NCI-H128 (cell line): ENCODE measurements around the gene CNTNAP5.

ENCODE experiments used
- DNase-seq: peaks from one replicate; lab custom pipeline; 2025; ENCODE audit not compliant: unreplicated experiment; lab: John Stamatoyannopoulos, UW

The CNTNAP5 gene

DNA sequence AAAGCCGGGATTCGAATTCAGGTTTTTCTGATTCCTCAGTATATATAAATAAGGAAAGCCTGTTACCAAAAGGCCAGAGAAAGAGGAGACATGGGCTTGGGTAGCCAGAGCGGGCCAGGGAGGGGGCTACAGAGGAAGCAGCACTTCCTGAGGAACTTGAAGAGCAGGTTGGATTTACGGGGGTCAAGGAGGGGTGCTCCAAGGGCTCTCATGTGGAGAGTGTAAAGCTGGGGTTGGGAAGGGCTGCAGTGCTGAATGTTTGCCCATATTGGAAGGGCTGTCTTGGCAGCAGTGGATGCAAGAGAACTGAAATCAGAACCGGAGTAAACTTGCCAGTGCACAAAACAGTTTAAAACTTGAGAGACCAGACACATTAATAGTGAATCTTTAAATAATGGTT is 511.5 kb downstream of the CNTNAP5 start:
- no peak for DNase-seq

DNA sequence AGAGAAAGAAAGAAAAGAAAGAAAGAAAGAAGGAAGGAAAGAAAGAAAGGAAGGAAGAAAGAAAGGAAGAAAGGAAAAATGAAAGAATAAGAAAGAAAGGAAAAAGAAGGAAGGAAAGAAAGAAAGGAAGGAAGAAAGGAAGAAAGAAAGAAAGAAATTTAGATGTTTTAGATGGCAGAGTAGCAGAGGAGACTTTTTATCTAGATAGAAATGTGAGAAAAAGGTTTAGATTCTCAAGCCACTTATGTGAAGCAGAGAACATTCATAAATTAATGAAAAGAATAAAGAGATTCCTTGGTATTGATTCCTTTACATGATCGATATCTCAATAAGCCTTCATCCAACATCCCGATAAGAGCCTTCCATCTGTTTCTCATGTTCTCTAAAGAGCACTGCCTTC is 513.5 kb downstream of the CNTNAP5 start:
- no peak for DNase-seq

- no peak for DNase-seq
These were observed 515.7 kb downstream of the CNTNAP5 start for GRCh38 chr2:124540805-124541204.

DNA sequence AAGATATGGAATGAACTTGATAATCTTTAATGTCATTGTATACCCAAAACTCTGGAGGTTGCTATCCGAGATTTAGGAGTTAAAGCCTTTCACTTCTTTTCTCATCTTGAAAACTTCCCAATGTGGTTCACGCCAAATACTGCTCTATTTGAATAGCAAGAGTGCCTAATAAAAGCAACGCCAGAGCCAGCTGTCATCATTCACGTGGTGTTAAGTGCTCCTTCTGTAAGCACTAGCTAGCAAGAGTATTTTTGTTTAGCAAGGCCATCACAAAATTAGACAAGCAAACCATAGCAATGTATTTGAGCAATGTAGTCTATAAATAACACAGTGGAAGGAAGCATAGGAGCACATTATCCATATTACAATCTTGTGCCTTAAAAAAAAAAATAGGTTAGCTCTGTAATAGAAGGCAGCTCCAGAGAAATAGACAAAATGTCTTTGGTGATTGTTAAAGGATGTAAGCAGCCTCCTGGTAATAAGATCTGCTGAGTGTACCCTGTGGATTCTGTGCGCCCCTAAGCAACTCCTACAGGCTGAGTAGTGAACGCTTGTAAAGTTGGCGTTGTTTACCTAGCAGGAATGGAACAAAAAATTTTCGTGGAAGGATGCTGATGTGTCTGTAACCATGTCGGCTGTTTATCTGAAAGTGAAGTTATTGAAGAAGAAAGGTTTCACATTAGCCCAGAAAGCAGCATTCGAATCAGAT is 518.0 kb downstream of the CNTNAP5 start:
- peak; percentile 34 for DNase-seq

GRCh38 chr2:124547700-124548099 is 522.6 kb downstream of the CNTNAP5 start:
- no peak for DNase-seq

DNA sequence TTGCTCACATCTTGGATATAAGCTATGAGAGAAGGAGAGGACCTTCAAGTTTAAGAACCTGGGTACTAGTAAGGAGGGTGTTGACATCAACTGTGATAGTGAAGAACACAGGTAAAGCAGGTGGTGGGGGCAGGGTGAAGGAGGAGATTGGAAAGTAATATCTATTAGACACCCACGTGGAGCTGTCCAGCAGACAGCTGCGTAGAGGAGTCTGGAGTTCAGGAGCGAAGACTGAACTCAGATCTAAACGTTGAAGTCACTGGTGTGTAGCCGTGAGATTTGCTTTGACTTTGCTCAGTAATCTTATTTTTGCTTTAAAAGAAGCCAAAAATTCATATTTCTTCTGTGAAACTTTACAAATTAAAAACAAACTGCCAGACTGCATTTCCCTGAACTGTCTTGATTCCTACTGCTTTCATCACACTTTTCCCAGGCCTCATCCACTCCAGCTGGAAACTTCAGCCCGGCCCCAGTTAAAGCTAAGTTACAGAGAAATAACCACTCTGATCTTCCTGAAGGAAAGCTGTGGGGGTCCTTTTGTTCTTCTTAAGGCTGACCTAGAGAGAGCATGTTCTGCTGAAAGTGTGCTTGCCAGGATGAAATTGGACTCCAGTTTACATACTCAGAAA is 533.3 kb downstream of the CNTNAP5 start:
- no peak for DNase-seq

- no peak for DNase-seq
These were observed 534.1 kb downstream of the CNTNAP5 start for GRCh38 chr2:124559236-124559635.

DNA sequence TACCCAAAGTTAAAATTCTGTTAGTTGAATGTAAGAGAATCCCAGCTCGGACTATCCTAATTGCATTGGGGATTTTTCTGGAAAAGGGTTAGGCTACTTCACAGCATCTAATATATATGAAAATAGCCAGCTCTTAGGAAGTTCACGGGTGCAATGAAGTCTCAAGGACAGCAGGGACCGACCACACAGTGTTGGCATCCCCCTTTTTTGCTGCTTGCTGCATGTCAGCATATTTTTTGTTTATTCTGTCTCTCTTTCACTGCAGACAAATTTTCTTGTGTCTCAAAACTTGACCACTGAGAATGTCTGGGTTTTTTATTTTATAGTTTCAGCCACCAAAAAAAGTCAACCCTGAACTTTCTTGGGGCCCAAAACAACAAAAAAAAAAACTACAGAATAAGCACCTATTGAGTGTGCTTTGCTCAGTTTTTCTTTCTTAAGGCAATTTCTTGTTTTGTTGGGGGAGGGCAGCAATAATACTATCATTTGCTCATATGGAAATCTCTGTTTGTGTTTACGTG is 535.6 kb downstream of the CNTNAP5 start:
- no peak for DNase-seq

DNA sequence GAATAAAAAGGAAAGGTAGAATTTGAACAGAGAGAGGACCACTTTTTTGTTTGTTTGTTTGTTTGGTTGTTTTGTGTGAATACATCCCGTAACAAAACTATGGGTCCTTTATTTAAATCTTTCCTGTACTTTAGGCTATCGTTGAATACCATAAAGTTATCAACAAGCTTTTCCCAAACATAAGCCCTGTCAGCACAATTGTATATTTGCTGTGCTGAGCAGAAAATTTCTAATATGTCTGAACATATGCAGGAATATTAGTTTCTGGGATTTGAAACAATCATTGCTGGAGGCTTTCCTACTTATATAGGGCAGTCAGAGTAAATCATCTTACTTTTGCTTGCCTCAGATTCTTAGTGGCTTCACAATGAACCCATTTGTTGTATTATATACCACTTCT is 536.4 kb downstream of the CNTNAP5 start:
- DNase-seq = no peak

- no peak for DNase-seq
These were observed 538.3 kb downstream of the CNTNAP5 start for GRCh38 chr2:124563426-124563825.

GRCh38 chr2:124566518-124566970 is 541.5 kb downstream of the CNTNAP5 start:
- peak; percentile 1 for DNase-seq

- no peak for DNase-seq
These were observed 545.8 kb downstream of the CNTNAP5 start for GRCh38 chr2:124570872-124571271.

DNA sequence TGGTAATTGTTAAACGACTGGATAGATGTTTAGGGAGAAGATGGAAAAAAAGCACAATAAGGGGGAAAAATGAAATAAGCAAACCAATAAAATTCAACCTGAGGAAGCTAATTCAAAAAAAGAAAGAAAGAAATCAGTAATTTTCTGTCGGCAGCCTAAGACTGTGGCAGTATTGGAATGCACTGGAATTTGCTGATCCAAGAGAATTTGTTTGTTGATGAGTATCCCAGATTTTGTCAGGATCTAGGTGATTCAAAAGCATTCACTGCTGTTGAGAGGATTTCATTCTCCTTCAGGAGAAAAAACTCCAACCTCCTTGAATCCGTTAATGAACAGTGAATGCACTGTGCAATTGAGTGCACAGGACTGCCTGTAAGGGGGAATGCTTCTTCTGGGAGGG is 546.7 kb downstream of the CNTNAP5 start:
- no peak for DNase-seq

DNA sequence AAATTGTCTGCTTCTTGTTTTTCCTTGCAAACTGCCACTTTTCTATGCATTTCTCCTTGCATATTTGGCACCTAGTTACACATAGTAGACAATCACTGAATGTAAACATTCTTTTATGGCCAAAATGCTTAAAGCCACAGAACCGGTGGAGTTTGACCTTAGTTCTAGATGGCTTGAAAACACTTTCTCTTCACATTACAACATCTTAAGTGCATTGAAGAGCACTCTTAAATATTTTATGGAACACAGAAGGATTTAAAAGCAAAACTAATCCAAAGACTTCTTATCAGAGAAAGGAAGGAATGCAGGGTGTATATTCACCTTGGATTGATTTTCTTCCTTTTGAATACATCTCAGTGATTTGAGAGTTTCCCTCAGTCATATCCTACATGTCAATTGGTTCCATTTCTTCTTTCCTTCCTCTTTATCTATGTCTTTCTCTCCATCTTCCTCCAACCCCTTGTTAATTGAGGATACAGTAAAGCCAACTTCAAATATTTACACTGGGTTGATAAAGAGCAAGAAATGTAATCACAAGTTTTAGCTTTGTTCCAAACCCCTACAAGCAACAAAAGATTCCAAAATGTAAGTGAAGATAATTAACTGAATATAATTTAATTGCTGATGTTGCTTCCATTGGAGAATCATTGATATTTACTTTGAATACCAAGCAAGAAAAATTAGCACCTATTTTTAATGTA is 548.0 kb downstream of the CNTNAP5 start:
- DNase-seq = no peak

GRCh38 chr2:124575497-124575896 is 550.4 kb downstream of the CNTNAP5 start:
- no peak for DNase-seq

- DNase-seq = no peak
These were observed 555.2 kb downstream of the CNTNAP5 start for GRCh38 chr2:124580263-124580662.

DNA sequence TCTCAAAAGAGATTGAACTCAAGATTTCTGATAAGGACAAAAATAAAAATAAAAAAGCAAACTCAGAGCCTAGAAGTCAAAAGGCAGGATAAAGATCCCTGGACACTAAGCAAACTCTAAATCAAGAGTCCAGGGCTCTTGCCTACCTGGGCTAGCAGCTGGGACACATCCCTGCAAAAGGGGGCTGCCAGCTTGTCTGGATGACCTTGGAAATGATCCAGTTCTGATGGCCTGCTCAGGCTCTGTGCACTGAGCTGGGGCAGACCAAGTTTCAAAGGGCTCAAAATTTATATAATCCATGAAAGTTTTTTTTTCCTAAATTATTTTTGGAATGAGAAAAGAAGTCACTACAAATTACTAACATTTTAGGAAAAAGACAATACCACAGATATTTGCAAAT is 557.3 kb downstream of the CNTNAP5 start:
- DNase-seq = no peak

DNA sequence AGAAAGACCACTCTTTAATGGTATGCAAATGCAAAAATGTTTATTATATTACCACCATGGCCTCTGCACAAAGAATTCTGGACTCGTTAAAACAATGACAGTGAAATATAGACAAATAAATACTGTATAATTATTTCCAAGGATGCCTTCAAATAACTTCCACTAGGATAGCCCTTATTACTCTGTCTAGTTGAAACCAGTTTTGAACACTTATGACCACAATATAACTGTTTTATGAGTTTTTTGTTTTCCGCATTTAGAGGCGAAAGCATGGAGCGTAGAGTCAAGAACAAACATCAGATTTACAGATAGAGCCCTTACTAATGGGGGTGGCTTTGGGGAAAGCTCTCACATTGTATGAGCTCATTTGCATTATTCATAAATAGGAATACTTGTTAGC is 559.5 kb downstream of the CNTNAP5 start:
- no peak for DNase-seq

GRCh38 chr2:124585277-124585676 is 560.2 kb downstream of the CNTNAP5 start:
- no peak for DNase-seq

DNA sequence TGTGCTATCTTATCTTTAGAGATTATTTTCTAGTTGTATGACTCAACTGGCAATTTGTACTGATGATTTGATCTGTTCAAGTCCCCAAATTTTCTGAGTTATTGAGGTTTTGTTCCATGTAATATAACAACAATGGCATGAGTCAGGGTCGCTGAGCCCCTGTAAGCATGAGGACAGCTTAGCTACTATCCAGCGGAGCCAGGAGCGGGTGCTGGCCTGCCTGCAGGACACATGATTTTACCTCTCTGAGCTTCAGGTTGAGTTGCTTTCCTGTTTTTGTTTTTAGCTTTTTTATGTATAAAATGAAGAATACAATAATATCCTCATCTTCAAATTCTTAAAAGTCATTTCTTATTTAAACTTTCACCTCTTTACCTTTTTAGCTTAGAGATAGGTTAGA is 561.1 kb downstream of the CNTNAP5 start:
- DNase-seq = no peak

GRCh38 chr2:124586835-124587234 is 561.7 kb downstream of the CNTNAP5 start:
- no peak for DNase-seq

DNA sequence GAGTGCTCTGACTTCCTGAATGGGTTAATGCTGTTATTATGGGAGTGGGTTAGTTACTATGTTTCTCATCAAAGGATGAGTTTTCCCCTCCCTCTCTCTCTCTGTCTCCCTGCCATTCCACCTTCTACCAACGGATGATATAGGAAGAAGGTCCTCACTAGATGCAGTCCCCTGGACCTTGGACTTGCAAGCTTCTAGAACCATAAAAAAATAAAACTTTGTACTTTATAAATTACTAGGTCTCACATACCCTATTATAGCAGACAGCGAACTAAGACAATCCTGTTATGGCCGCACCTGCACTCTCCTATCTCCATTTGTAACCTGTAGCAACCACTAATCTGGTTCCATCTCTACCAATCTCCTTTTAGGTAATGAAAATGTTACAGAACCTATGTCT is 564.9 kb downstream of the CNTNAP5 start:
- no peak for DNase-seq
